ENCODE measurements around the gene PEX13. TPM values are rescaled to one million over a fixed set of nuclear protein-coding genes. Genes with fewer than 3 reads are reported as not detected.

The PEX13 gene
- total and polyA plus RNA-seq, 4 donors: 10.6 to 42.8 (median 21.5) TPM

DNA sequence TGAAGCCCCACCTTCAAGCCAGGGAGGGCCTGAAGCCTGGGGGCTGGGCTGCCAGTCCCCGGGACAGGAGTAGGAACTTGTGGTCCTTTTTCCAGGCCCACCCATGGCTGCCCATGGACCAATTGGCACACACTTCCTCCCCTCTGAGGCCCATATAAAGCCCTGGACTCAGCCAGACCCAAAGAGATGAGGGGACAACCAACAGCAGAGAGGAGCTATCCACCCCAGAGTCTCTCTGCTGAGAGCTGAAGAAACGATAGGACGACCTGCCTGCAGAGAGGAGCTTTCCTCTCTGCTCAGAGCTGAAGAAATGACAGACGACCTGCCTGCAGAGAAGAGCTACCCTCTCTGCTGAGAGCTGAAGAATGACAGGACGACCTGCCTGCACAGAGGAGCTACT, 43.8 kb upstream of the PEX13 start (continued):
- TF ChIP-seq, protein P1, sequence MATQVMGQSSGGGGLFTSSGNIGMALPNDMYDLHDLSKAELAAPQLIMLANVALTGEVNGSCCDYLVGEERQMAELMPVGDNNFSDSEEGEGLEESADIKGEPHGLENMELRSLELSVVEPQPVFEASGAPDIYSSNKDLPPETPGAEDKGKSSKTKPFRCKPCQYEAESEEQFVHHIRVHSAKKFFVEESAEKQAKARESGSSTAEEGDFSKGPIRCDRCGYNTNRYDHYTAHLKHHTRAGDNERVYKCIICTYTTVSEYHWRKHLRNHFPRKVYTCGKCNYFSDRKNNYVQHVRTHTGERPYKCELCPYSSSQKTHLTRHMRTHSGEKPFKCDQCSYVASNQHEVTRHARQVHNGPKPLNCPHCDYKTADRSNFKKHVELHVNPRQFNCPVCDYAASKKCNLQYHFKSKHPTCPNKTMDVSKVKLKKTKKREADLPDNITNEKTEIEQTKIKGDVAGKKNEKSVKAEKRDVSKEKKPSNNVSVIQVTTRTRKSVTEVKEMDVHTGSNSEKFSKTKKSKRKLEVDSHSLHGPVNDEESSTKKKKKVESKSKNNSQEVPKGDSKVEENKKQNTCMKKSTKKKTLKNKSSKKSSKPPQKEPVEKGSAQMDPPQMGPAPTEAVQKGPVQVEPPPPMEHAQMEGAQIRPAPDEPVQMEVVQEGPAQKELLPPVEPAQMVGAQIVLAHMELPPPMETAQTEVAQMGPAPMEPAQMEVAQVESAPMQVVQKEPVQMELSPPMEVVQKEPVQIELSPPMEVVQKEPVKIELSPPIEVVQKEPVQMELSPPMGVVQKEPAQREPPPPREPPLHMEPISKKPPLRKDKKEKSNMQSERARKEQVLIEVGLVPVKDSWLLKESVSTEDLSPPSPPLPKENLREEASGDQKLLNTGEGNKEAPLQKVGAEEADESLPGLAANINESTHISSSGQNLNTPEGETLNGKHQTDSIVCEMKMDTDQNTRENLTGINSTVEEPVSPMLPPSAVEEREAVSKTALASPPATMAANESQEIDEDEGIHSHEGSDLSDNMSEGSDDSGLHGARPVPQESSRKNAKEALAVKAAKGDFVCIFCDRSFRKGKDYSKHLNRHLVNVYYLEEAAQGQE (IDR thresholded peaks at IDR 0.05): no peak
- no peak for TF ChIP-seq GABPA (IDR thresholded peaks at IDR 0.05 in 1 of 2, conservative IDR thresholded peaks at IDR 0.05 in 1 of 2)
- no peak for TF ChIP-seq HNF4G (IDR thresholded peaks at IDR 0.05)

DNA sequence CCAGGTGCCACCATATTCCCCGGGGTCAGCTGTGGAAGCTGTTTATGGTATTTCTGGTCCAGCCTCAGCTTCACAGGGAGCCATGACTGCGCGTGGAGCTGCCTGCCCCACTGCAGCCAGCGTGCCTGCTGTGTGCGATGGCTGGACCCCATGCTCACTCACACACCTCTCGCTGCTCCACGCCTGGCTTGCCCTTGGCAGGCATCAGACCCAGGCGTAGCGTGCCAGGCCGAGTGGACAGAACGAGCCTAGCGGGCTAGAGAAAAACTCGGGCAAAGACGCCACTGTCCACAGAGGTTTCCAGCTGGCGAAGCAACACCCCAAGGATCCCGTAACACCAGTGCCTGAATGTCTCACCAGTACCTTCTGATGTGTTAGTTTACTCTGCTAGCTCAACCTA, 42.9 kb upstream of the PEX13 start:
- Histone ChIP-seq H3K4me3 (ENCODE audit: low read depth in 1 of 3, low read length in 3 of 3) (no peak overlapping the region), H3K27ac (ENCODE audit: low read depth in 1 of 2, low read length in 2 of 2) (no peak overlapping the region), H3K9ac (ENCODE audit: low read depth in 1 of 2, low read length in 2 of 2) (no peak overlapping the region), H3K36me3 (ENCODE audit: control insufficient read depth in 4 of 4, insufficient read depth in 3 of 4, low read depth in 1 of 4, low read length in 3 of 4) (no peaks in the 10 kb centered on the region), H3K4me1 (ENCODE audit: control insufficient read depth in 4 of 4, insufficient read depth in 4 of 4, low read length in 3 of 4) (peaks cover 0 to 4% (median 0%) of the 10 kb centered on the region in 4 donors), H3K27me3 (ENCODE audit: control insufficient read depth in 4 of 4, insufficient read depth in 4 of 4, low read length in 3 of 4) (no peaks in the 10 kb centered on the region), H3K9me3 (ENCODE audit: control insufficient read depth in 4 of 4, low read length in 3 of 4) (no peaks in the 10 kb centered on the region)
- no peak for TF ChIP-seq RAD21 (IDR thresholded peaks at IDR 0.05)
- TF ChIP-seq EGR1 (IDR thresholded peaks at IDR 0.05; ENCODE audit: low read depth in 2 of 2): no peak
- TF ChIP-seq SP1 (IDR thresholded peaks at IDR 0.05): no peak
- no peak for TF ChIP-seq HNF4G (IDR thresholded peaks at IDR 0.05)
- TF ChIP-seq FOXA1 (IDR thresholded peaks at IDR 0.05): no peak
- TF ChIP-seq JUND (IDR thresholded peaks at IDR 0.05): no peak
- DNase-seq (ENCODE audit: low spot score): no peak
- 98% methylated on average over 16 of the region's 16 CpGs for WGBS

DNA sequence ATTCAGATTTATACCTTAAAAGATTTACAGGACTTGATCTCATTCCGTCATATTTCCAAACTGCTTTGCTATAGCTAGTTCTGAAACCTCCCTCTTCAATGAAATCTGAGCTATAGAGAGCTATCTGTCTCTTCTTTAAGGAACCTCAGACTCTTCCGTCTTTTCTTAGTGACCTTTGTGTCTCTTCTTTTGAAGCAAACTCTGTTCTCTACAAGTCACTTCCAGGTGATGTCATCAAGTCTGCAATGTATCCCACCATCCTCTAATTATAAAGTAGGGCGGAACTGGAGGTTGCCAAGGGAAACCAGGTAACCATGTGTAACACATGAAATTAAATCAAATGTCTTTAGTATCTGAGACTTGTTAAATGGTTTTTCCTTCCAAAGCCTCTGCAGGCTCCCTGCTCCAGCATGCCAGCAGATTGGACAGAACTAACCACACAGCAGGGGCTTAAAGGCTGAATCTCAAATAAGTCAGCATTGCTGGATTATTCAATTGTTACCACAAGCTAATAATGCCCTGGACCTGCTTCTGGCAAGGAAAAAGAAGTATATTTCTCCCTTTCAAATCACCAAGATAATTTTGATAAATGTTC, 41.2 kb upstream of the PEX13 start:
- no peak overlapping the region for H3K27ac ChIP-seq (ENCODE audit: low read depth in 1 of 2, low read length in 2 of 2)
- no peak overlapping the region for H3K9ac ChIP-seq (ENCODE audit: low read depth in 1 of 2, low read length in 2 of 2)
- H3K4me1 ChIP-seq (ENCODE audit: control insufficient read depth in 4 of 4, insufficient read depth in 4 of 4, low read length in 3 of 4): peaks cover 0 to 4% (median 0%) of the 10 kb centered on the region in 4 donors
- WGBS: 90% methylated on average over 3 of the region's 3 CpGs
- DNase-seq (ENCODE audit: low spot score): no peak
- no peaks in the 10 kb centered on the region for H3K9me3 ChIP-seq (ENCODE audit: control insufficient read depth in 4 of 4, low read length in 3 of 4)
- TF ChIP-seq HNF4A (conservative IDR thresholded peaks at IDR 0.05): no peak
- TF ChIP-seq, protein P2, sequence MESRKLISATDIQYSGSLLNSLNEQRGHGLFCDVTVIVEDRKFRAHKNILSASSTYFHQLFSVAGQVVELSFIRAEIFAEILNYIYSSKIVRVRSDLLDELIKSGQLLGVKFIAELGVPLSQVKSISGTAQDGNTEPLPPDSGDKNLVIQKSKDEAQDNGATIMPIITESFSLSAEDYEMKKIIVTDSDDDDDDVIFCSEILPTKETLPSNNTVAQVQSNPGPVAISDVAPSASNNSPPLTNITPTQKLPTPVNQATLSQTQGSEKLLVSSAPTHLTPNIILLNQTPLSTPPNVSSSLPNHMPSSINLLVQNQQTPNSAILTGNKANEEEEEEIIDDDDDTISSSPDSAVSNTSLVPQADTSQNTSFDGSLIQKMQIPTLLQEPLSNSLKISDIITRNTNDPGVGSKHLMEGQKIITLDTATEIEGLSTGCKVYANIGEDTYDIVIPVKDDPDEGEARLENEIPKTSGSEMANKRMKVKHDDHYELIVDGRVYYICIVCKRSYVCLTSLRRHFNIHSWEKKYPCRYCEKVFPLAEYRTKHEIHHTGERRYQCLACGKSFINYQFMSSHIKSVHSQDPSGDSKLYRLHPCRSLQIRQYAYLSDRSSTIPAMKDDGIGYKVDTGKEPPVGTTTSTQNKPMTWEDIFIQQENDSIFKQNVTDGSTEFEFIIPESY (IDR thresholded peaks at IDR 0.05): no peak
- no peak for TF ChIP-seq FOXA2 (IDR thresholded peaks at IDR 0.05)
- no peak for TF ChIP-seq RXRA (IDR thresholded peaks at IDR 0.05)
- TF ChIP-seq, protein P3, sequence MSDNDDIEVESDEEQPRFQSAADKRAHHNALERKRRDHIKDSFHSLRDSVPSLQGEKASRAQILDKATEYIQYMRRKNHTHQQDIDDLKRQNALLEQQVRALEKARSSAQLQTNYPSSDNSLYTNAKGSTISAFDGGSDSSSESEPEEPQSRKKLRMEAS (IDR thresholded peaks at IDR 0.05): no peak
- TF ChIP-seq NR2F2 (IDR thresholded peaks at IDR 0.05): no peak
- TF ChIP-seq RAD21 (IDR thresholded peaks at IDR 0.05): no peak
- TF ChIP-seq, protein P1 (IDR thresholded peaks at IDR 0.05): no peak
- TF ChIP-seq, protein P4, sequence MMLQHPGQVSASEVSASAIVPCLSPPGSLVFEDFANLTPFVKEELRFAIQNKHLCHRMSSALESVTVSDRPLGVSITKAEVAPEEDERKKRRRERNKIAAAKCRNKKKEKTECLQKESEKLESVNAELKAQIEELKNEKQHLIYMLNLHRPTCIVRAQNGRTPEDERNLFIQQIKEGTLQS (IDR thresholded peaks at IDR 0.05): no peak
- no peak for TF ChIP-seq HNF4G (IDR thresholded peaks at IDR 0.05)
- TF ChIP-seq, protein P5, sequence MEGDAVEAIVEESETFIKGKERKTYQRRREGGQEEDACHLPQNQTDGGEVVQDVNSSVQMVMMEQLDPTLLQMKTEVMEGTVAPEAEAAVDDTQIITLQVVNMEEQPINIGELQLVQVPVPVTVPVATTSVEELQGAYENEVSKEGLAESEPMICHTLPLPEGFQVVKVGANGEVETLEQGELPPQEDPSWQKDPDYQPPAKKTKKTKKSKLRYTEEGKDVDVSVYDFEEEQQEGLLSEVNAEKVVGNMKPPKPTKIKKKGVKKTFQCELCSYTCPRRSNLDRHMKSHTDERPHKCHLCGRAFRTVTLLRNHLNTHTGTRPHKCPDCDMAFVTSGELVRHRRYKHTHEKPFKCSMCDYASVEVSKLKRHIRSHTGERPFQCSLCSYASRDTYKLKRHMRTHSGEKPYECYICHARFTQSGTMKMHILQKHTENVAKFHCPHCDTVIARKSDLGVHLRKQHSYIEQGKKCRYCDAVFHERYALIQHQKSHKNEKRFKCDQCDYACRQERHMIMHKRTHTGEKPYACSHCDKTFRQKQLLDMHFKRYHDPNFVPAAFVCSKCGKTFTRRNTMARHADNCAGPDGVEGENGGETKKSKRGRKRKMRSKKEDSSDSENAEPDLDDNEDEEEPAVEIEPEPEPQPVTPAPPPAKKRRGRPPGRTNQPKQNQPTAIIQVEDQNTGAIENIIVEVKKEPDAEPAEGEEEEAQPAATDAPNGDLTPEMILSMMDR (IDR thresholded peaks at IDR 0.05; ENCODE audit: low read depth, low read length, missing input control): no peak
- no peak for TF ChIP-seq TAF1 (conservative IDR thresholded peaks at IDR 0.05)
- TF ChIP-seq EGR1 (IDR thresholded peaks at IDR 0.05; ENCODE audit: low read depth in 2 of 2): no peak
- TF ChIP-seq YY1 (IDR thresholded peaks at IDR 0.05): no peak
- H3K27me3 ChIP-seq (ENCODE audit: control insufficient read depth in 4 of 4, insufficient read depth in 4 of 4, low read length in 3 of 4): no peaks in the 10 kb centered on the region
- no peaks in the 10 kb centered on the region for H3K36me3 ChIP-seq (ENCODE audit: control insufficient read depth in 4 of 4, insufficient read depth in 3 of 4, low read depth in 1 of 4, low read length in 3 of 4)
- H3K4me3 ChIP-seq (ENCODE audit: low read depth in 1 of 3, low read length in 3 of 3): no peak overlapping the region
